SK-MEL-5 (cell line): ENCODE data around the gene SSU72. TPM values are rescaled to one million over a fixed set of nuclear protein-coding genes. Genes with fewer than 3 reads are reported as not detected.
"Not testable (repeated sequence)": the region's sequence is repeated elsewhere in the genome, so short reads cannot be mapped to it uniquely, and the experiment has no call there.

ENCODE experiments used
- DNase-seq: peaks from one replicate; pipeline ENCODE4 v3.0.0-alpha.2; 2016; ENCODE audit warnings: low read depth, low spot score
- in situ Hi-C: cut with HindIII; loops from 2 replicates; pipeline ENCODE4 v1.10.0; 2016; ENCODE audit warnings: low sequenced_read_pairs, high pct_unique_total_duplicates, low pct_unique_long_range_greater_than_20kb
- total RNA-seq: library from RNA; depleted of rRNA; stranded (reverse); fragments of >200 nt; shearing (Covaris generic); gene quantifications from 2 replicates; pipeline ENCODE4 v1.2.3, GENCODE V29; 2014

SSU72 gene
- total RNA-seq, 1 experiment from 2014 or later = 56.5 TPM

DNA sequence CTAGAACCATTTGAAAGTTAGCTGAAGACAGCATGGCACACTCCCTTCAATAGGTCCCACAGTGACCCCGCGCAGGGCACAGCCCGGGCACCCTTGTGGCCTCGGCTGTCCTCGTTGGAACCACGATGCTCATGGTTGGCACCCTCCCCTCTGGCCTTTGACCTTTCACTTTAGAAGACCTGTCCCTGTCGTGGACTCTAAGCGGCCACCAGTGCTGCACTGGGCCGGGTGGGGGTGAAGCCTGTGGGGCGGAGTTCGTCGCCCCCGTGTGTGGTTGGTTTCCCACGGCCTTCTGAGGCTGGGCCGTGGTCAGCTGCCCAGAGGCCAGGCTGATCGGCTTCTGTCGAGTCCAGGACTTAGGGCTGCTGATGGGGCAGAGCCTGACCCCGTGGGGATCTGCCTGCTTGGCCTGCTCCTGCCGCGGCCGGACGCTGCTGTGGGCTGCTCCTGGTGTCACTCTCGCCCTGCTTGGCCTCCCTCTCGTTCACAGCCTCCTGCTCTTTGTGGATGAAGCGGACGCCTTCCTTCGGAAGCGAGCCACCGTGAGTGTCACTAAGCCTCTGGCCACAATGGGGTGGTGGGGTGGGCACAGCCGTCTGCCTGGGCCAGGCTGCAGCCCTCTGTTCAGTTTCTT, 49.8 kb downstream of the SSU72 start:
- DNase-seq, in situ Hi-C loops: not testable (repeated sequence)

DNA sequence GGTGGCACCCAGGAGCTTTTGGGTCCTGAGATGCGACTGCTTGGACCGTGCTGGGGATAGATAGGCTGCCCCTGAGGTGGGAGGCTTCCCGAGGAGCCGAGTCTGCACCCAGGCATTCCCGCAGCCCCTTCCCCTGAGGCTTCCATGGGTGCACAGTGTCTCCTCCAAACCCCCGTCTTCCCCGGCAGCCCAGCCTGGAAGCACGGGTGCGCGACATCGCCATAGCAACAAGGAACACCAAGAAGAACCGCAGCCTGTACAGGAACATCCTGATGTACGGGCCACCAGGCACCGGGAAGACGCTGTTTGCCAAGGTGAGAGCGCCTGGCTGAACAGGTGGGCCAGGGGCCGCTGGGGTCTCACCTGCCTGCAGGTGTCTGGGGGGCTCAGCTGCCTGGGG, 51.0 kb downstream of the SSU72 start:
- DNase-seq, in situ Hi-C loops: not testable (repeated sequence)

DNA sequence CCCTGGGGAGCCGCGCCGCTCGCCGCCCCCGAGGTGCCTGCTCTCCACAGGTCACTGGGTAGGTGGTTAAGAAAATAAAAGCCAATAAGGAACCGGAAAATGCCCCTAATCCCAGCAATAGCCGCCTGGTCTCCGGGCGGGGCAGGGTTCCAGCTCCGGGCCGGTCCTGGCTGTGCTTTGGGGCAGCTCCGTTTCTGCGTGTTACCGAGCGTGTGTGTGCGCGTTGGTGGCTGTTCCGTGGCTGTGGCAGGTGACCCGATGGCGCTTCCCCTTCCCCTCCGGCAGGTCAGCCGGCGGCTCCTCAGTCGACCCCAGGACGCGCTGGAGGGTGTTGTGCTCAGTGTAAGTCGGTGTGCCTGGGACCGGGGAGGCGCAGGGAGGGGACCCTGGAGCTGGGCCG, 51.4 kb downstream of the SSU72 start:
- DNase-seq, in situ Hi-C loops: not testable (repeated sequence)

DNA sequence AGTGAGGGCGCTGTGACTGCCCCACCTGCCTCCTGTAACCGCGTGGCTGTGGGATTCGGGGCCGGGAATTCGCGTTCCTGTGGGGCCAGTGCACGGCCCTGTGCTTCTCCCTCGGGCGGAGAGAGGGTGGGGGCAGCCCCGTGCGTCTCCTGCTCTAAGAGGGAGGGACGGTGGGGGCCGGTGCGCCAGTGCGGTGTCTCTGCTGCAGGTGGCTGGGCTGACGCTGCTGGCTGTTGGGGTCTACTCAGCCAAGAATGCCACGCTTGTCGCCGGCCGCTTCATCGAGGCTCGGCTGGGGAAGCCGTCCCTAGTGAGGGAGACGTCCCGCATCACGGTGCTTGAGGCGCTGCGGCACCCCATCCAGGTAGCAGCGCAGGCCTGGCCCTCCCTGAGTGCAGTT, 52.1 kb downstream of the SSU72 start:
- in situ Hi-C loops, DNase-seq: not testable (repeated sequence)

DNA sequence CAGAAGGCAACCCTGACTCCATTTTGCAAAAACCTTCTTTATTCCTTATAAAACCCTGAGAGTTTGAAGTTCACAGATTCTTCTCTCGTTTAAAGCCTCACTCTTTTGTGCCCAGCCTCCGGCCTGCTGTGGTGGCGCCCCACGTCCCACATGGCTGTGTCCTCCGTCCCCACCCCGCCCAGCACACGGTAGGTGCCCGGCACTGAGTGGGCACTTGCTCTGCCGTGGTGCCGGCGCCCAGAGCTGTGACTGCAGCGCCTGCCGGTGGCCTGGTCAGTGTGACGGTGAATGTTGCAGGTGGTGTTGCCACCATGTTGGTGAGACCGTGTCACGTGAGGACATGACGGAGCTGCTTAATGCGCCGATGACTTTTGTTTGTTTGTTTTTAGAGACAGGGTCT, 53.3 kb downstream of the SSU72 start:
- DNase-seq = no peak

DNA sequence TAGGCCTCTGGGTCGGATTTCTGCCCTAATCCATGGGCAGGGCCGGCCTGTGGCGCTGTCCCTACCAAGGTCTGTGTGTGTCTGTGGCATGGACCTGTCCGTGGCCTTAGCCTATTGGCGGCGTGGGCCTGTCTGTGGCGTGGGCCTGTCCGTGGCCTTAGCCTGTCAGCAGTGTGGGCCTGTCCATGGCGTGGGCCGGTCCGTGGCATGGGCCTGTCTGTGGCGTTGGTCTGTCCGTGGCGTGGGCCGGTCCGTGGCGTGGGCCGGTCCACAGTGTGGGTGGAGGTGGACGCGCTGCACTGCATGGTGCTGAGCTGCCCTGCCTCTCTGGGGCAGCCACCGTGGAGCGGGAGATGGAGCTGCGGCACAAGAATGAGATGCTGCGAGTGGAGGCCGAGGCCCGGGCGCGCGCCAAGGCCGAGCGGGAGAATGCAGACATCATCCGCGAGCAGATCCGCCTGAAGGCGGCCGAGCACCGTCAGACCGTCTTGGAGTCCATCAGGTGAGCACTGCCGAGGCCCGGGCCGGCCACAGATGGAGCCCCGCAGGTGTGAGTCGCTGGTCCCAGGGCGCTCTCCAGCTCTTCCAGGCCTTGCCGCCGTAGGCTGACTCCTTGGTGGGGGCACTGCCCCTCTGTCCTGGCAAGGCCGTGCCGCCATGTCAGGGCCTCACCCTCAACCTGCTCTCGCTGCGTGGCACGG, 54.7 kb downstream of the SSU72 start:
- DNase-seq, in situ Hi-C loops: not testable (repeated sequence)

More for the DNA sequence above, 53.3 kb downstream of the SSU72 start:
- in situ Hi-C loops = no loop called here

DNA sequence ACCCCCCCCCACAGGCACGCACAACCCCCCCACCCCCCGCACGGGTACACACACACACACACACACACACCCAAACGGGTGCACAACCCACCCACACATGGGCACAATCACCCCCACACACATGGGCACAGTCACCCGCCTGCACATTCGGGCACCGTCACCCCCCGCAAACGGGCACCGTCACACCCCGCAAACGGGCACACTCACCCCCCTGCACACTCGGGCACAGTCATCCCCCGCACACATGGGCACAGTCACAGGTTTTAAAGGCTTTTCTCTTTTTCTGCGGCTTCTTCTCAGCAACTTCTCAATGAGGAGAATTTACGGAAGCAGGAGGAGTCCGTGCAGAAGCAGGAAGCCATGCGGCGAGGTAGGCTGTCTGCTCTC, 56.0 kb downstream of the SSU72 start:
- in situ Hi-C loops, DNase-seq: not testable (repeated sequence)

DNA sequence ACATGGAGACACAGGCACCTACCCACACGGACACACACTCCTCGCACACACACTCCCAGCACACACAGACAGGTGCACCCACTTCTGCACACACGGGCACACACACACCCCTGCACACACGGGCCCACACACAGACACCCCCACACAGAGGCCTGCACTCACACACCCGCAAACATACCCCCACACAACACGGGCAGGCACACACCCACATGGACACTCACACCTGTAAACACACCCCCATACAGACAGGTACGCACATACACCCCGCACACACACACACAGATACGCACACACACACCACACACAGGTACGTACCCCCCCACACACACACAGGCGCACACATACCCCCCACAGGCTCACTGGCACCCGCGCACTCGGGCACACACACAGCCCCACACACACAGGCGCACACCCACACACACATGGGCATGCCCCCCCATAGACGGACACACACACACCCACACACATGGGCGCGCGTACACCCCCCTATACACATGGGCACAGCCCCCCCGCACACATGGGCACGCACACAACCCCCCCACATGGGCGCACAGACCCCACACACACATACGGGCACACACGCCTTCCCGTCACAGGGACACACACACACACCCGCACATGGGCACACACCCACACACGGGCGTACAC, 56.6 kb downstream of the SSU72 start:
- in situ Hi-C loops = no loop called here
- no peak for DNase-seq

DNA sequence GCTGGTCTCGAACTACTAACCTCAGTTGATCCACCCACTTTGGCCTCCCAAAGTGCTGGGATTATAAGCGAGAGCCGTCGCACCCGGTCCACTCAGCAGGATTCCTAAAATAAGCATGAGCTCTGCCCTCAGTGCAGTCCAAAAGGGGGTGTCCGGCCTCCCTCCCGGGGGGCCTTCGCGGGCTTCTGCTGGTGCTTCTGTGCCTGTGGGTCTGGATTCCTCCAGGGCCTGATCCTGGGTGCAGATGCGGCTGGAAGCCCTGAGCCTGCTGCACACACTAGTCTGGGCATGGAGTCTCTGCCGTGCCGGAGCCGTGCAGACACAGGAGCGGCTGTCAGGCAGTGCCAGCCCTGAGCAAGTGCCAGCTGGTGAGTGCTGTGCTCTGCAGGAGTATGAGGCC, 57.7 kb downstream of the SSU72 start:
- DNase-seq, in situ Hi-C loops: not testable (repeated sequence)

DNA sequence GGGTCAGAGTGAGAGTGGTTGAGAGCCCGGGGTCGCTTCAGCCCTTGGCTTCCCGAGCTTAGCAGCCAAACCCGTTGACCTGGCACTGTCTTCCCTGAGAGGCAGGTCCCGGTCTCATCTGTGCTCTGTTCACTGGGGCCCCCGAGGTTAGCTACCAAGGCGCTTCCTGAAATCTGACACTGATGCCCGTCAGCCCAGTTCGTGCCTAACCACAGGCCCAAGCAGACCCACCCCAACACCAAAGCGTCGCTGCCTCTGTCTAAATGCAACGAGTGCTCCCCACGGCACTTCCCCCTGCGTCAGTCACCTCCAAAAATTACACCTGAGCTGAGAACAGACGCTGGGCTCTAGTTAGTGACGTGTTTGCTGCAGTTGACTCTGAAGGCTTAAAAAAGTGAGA, 60.3 kb downstream of the SSU72 start:
- DNase-seq, in situ Hi-C loops: not testable (repeated sequence)

DNA sequence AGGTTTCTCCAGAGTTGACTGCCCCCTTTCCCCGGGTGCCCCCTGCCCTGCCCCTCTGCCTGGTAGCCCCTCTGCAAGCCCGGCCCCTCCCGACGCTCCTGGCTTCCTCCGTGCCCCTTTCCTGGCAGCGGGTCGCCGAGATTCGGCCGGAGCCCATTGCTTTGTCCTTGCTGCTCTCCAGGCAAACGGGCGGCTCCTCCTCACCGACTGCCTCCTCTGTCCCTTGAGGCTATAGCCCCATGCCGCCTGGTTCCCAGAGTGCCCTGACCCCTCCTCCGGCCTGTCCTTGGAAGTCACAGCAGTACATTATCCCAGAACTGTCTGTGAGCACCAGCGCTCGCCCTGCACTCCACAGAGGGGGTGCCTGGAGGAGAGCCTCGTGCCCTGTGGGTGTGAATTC, 61.0 kb downstream of the SSU72 start:
- in situ Hi-C loops, DNase-seq: not testable (repeated sequence)

DNA sequence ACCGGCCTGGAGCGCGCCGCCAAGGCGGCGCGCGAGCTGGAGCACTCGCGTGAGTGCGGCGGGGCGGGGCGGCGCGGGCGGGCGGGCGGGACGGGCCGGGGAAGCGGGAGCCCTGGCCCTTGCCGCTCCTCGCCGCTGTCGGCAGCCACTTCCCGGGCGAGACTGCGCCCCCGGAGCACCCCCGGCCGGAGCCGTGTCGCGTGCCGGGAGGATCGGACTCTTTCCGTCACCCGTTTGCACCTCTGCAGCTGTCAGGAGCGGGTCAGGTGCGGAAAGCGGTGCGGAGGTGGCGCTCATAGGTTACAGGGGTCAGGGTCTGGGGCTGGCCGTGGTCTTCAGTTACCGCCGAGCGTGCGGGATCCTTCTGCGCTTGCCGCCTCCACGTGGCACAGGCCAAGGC, 62.2 kb downstream of the SSU72 start:
- DNase-seq, in situ Hi-C loops: not testable (repeated sequence)

DNA sequence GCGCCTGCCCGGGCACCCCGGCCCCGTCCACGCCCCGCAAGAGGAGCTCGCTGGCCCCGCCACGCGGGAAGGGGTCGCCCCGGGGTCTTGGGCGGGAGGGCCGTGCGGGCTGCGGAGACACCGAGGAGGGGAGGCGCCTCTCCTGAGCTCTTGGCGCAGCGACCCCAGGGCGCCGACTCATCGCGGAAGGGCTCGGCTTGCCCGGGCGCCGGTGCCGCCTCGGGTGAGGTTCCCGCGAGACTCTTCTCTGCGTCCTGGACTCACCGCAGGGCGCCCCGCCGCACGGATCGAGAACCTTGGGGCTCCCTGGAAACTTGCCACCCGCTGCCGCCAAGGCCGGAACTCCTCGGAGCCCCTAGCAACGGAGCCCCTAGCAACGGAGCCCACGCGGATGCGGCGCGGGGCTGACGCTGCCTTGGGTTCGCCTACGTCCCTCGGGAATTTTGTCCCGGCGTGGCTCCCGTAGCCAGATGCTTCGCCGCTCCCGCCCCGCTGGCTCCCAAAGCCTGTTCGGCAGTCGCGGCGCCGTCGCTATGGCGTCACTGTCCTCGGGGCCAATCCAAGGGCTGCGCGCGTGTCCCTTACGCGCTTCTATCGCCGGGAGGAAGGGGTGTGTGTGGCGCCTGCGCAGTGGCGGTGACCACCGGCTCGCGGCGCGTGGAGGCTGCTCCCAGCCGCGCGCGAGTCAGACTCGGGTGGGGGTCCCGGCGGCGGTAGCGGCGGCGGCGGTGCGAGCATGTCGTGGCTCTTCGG, 63.0 kb downstream of the SSU72 start, which contains the start of gene ATAD3A:
Gene ATAD3A (plus strand): TSS at position 630 of the 753 bp plus-strand sequence. CDS start 107 bp downstream, at position 737.
- peak; percentile 97 for DNase-seq
- in situ Hi-C loops = no loop called here

DNA sequence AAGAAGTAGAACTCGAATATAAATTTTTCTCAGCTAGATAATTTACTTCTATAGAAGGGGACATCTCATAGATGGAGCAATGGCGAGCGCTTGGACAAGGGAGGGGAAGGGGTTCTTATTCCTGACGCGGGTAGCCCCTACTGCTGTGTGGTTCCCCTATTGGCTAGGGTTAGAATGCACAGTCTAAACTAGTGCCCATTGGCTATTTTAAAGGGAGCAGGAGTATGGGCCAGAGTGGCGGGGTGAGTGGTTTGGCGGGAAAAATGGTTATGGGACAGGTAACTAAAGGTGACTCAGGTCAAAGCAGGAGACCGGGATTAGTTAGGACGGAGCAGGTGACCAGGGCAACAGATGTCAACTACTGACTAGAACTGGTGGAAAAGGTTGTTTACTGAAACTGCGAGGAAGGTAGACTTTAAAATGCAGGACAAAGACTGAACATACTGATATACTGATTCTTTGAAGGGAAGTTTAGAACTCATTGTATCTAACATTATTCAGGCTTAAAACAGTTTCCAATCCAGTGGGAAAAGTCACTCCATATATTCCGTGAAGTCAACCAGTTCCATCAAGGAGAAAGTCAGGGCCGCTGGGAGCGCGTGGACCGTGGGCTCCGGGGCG, 63.6 kb downstream of the SSU72 start:
- peak; percentile 44 for DNase-seq
- in situ Hi-C loops = no loop called here

DNA sequence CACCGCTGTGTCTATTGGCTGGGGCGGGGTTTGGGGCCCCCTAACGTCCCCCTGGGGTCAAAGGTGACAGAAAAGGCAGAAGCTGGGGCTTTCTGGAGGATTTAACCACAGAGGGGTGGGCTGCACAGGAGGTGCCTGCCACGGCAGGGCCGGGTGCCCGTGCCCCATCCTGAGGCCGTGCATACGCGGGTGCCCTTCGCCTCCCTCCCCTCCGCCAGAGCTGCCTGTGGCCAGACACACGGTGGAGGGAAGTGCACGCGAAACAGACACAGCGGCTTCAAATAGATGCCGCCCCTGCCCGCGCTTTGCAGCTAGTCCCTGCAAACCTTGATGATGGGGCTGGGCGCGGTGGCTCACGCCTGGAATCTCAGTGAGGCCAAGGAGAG, 65.2 kb downstream of the SSU72 start:
- DNase-seq, in situ Hi-C loops: not testable (repeated sequence)

DNA sequence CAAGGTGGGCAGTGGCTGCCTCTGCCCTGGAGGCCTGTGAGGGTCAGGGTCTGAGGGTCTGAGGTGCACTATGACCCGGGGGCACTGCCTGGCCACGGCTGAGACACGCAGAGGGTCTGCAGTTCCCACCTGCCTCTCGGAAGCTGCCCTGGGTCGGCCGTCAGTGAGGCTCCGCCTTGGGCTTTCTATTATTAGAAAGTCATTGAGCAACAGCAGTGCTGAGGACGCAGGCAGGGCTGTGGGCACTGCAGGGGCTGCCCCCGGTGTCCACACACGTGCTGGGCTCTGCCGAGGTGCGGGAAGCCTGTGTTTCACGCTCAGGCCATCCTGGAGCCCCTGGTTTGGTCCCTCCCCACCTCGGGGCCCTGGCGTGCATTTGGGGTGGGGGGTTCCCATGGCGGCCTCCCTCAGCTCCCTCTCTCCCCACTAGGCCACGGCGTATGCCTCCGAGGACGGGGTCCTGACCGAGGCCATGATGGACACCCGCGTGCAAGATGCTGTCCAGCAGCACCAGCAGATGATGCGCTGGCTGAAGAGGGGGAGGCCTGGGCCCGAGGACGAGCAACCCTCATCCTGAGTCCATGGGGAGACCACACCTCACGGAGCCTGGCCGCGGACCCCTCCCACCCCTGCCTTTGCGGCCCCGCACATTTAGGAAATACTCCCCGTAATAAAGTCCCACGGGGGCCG, 65.7 kb downstream of the SSU72 start:
- in situ Hi-C loops, DNase-seq: not testable (repeated sequence)

DNA sequence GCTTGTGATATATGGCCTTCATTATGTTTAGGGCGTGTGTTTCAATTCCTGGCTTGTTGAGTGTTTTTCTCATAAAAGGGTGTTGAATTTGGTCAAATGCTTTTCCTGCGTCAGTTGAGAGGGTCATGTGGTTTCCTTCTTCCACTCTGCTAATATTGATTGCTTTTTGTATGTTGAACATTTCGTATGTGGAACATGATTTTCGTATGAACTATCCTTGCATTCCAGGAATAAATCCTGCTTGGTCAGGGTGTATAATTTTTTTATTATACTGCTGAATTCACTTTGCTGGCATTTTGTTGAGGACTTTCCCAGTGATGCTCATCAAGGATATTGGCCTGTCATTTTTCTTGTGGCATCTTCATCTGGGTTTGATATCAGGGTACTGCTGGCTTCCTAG, 67.4 kb downstream of the SSU72 start:
- DNase-seq = no peak
- in situ Hi-C loops = no loop called here
